GM23248 (cell line): ENCODE measurements around the gene NACA2. TPM values are rescaled to one million over a fixed set of nuclear protein-coding genes. Genes with fewer than 3 reads are reported as not detected.

Experiments
- DNase-seq: peaks from one replicate; pipeline ENCODE4 v3.0.0-alpha.2; 2015
- H2AFZ ChIP-seq: fragments of 200-600 bp; sonication (generic); 2 replicates; pipeline ENCODE4 v1.6.1; 2016; ENCODE audit warnings: antibody characterized with exemption
- H3F3A ChIP-seq: fragments of 200-600 bp; sonication (generic); 2 replicates; pipeline ENCODE4 v1.6.1; 2016; ENCODE audit warnings: mild to moderate bottlenecking, antibody characterized with exemption, mixed run types; ENCODE audit not compliant: insufficient read depth
- H3K27ac ChIP-seq: fragments of 200-600 bp; sonication (generic); 2 replicates; pipeline ENCODE4 v1.5.1; 2016; ENCODE audit warnings: mild to moderate bottlenecking
- H3K27me3 ChIP-seq: fragments of 200-600 bp; sonication (generic); replicated peaks from 2 replicates; pipeline ENCODE4 v1.6.1; 2016; ENCODE audit warnings: mild to moderate bottlenecking; ENCODE audit not compliant: insufficient read depth
- H3K36me3 ChIP-seq: fragments of 200-600 bp; sonication (generic); 2 replicates; pipeline ENCODE4 v1.6.1; 2016; ENCODE audit warnings: low read depth, mild to moderate bottlenecking
- H3K4me1 ChIP-seq: fragments of 200-600 bp; sonication (generic); 2 replicates; pipeline ENCODE4 v1.6.1; 2016; ENCODE audit warnings: mild to moderate bottlenecking; ENCODE audit not compliant: insufficient read depth
- H3K4me2 ChIP-seq: fragments of 200-600 bp; sonication (generic); one replicate; pipeline ENCODE4 v1.6.1; 2016; ENCODE audit warnings: mild to moderate bottlenecking; ENCODE audit not compliant: unreplicated experiment
- H3K4me3 ChIP-seq: fragments of 200-600 bp; sonication (generic); 2 replicates; pipeline ENCODE4 v1.5.1; 2016; ENCODE audit warnings: mild to moderate bottlenecking
- H3K79me2 ChIP-seq: fragments of 200-600 bp; sonication (generic); 2 replicates; pipeline ENCODE4 v1.6.1; 2016; ENCODE audit warnings: mild to moderate bottlenecking; ENCODE audit not compliant: insufficient read depth
- H3K9ac ChIP-seq: fragments of 200-600 bp; sonication (generic); 2 replicates; pipeline ENCODE4 v1.6.1; 2016; ENCODE audit warnings: mild to moderate bottlenecking
- H3K9me2 ChIP-seq: fragments of 200-600 bp; sonication (generic); 2 replicates; pipeline ENCODE4 v1.6.1; 2016; ENCODE audit warnings: mixed run types, mild to moderate bottlenecking, moderate library complexity; ENCODE audit not compliant: insufficient read depth
- H3K9me3 ChIP-seq: fragments of 200-600 bp; sonication (generic); one replicate; pipeline ENCODE4 v1.6.1; 2017; ENCODE audit warnings: low read depth
- H4K20me1 ChIP-seq: fragments of 200-600 bp; sonication (generic); 2 replicates; pipeline ENCODE4 v1.6.0; 2016; ENCODE audit not compliant: insufficient read depth
- EZH2 ChIP-seq: fragments of 200-600 bp; sonication (generic); IDR thresholded peaks from 2 replicates; pipeline ENCODE4 v1.6.1; 2018; ENCODE audit warnings: antibody characterized with exemption, mild to moderate bottlenecking; ENCODE audit not compliant: insufficient read depth, poor library complexity, severe bottlenecking
- EZH2phosphoT487 ChIP-seq: fragments of 200-600 bp; sonication (generic); IDR thresholded peaks from 2 replicates; pipeline ENCODE4 v1.6.1; 2018; ENCODE audit warnings: antibody characterized with exemption, moderate library complexity, mild to moderate bottlenecking, low read depth; ENCODE audit not compliant: insufficient read depth
- WGBS, 2 experiments: methylation state at CpG; one replicate each; pipeline ENCODE4 v1.1.6; 2015 to 2017; ENCODE audit warnings: low lambda C conversion rate in 2 of 2, low coverage in 1 of 2; ENCODE audit errors: missing lambda C conversion rate in 2 of 2; 5-methylcytosine and 5-hydroxymethylcytosine counted together
- in situ Hi-C: fragments of 300-500 bp; cut with MboI; formaldehyde crosslinking; loops from 2 replicates; pipeline ENCODE4 v1.15.0; 2020
- polyA plus RNA-seq: library from polyadenylated mRNA; unstranded; fragments of >200 nt; fragmentation: Nextera tagmentation; extraction: Ambion mirVana; gene quantifications from 2 replicates; pipeline ENCODE4 v1.2.1, GENCODE V29; 2016
- total RNA-seq: library from RNA; depleted of rRNA; stranded (reverse); fragments of >200 nt; shearing (Covaris generic); gene quantifications from 2 replicates; pipeline ENCODE4 v1.2.3, GENCODE V29; 2014

Gene NACA2
- total and polyA plus RNA-seq, 2 experiments from 2014 or later: not detected

GRCh38 chr17:61565213-61565612 lies 25.8 kb downstream of the NACA2 start:
- Histone ChIP-seq H3K4me2 (no peak overlapping the region), H3K9me2 (no peaks in the 10 kb centered on the region), H3K4me1 (peaks cover 5% of the 10 kb centered on the region; the same call in 1 of the 2 replicates), H2AFZ (no peak overlapping the region), H4K20me1 (no peaks in the 10 kb centered on the region), H3K36me3 (no peaks in the 10 kb centered on the region), H3K27me3 (peaks cover 20% of the 10 kb centered on the region; the same call in 1 of the 2 replicates), H3K27ac (no peak overlapping the region), H3K79me2 (no peaks in the 10 kb centered on the region), H3K9me3 (no peaks in the 10 kb centered on the region), H3K4me3 (no peak overlapping the region), H3F3A (no peaks in the 10 kb centered on the region), H3K9ac (no peak overlapping the region)
- DNase-seq: no peak
- in situ Hi-C loops: loop anchor here (25.0 kb wide), 2 partner anchors 603 to 828 kb away; no protein-coding TSS in a partner anchor
- TF ChIP-seq EZH2phosphoT487: no peak
- TF ChIP-seq EZH2: no peak
- 54 to 56% methylated on average over 4 of the region's 4 CpGs for WGBS, 2 experiments

- H3K79me2 ChIP-seq: no peaks in the 10 kb centered on the region
- no peaks in the 10 kb centered on the region for H3K4me1 ChIP-seq
- H3K36me3 ChIP-seq: no peaks in the 10 kb centered on the region
- TF ChIP-seq EZH2 (no peak), EZH2phosphoT487 (no peak)
- no peak for DNase-seq
- H3K9me3 ChIP-seq: no peaks in the 10 kb centered on the region
- H3K9me2 ChIP-seq: no peaks in the 10 kb centered on the region
- no peaks in the 10 kb centered on the region for H4K20me1 ChIP-seq
- in situ Hi-C loops: loop anchor here (25.0 kb wide), 2 partner anchors 600 to 825 kb away; no protein-coding TSS in a partner anchor
- peaks cover 37% of the 10 kb centered on the region for H3K27me3 ChIP-seq
- H3K27ac ChIP-seq: no peak overlapping the region
- H3K4me3 ChIP-seq: no peak overlapping the region
- H2AFZ ChIP-seq: no peak overlapping the region
- H3F3A ChIP-seq: no peaks in the 10 kb centered on the region
- 37 to 51% methylated on average over 4 of the region's 4 CpGs for WGBS, 2 experiments
- no peak overlapping the region for H3K9ac ChIP-seq
- no peak overlapping the region for H3K4me2 ChIP-seq
Observed at GRCh38 chr17:61562287-61562686, 28.7 kb downstream of the NACA2 start.

- no peak overlapping the region for H3K4me3 ChIP-seq
- no peak overlapping the region for H2AFZ ChIP-seq
- H3K4me1 ChIP-seq: no peaks in the 10 kb centered on the region
- H3K9me3 ChIP-seq: no peaks in the 10 kb centered on the region
- no peak overlapping the region for H3K27ac ChIP-seq
- H4K20me1 ChIP-seq: no peaks in the 10 kb centered on the region
- no peaks in the 10 kb centered on the region for H3K36me3 ChIP-seq
- TF ChIP-seq EZH2phosphoT487: no peak
- in situ Hi-C loops: loop anchor here (25.0 kb wide), 2 partner anchors 599 to 824 kb away; no protein-coding TSS in a partner anchor
- H3F3A ChIP-seq: no peaks in the 10 kb centered on the region
- H3K27me3 ChIP-seq: peaks cover 42% of the 10 kb centered on the region
- H3K9ac ChIP-seq: no peak overlapping the region
- DNase-seq: no peak
- no peak overlapping the region for H3K4me2 ChIP-seq
- no peaks in the 10 kb centered on the region for H3K79me2 ChIP-seq
- WGBS, 2 experiments: 42 to 46% methylated on average over 2 of the region's 2 CpGs
- H3K9me2 ChIP-seq: no peaks in the 10 kb centered on the region
Observed at GRCh38 chr17:61561354-61561753, 29.7 kb downstream of the NACA2 start.

GRCh38 chr17:61560071-61560470 lies 30.9 kb downstream of the NACA2 start:
- Histone ChIP-seq H3K9me3 (no peaks in the 10 kb centered on the region), H3K9ac (no peak overlapping the region), H2AFZ (no peak overlapping the region), H4K20me1 (no peaks in the 10 kb centered on the region), H3K27me3 (peaks cover 54% of the 10 kb centered on the region), H3K9me2 (no peaks in the 10 kb centered on the region), H3K79me2 (no peaks in the 10 kb centered on the region), H3K4me1 (no peaks in the 10 kb centered on the region), H3K4me2 (no peak overlapping the region), H3K36me3 (no peaks in the 10 kb centered on the region), H3K4me3 (no peak overlapping the region), H3K27ac (no peak overlapping the region), H3F3A (no peaks in the 10 kb centered on the region)
- WGBS, 2 experiments: 60 to 68% methylated on average over 6 of the region's 6 CpGs
- in situ Hi-C loops: loop anchor here (25.0 kb wide), 2 partner anchors 598 to 823 kb away; no protein-coding TSS in a partner anchor
- TF ChIP-seq EZH2phosphoT487 (no peak), EZH2 (no peak)
- no peak for DNase-seq
